ENCODE measurements around the gene DNAJC3. TPM values are rescaled to one million over a fixed set of nuclear protein-coding genes. Genes with fewer than 3 reads are reported as not detected.

Gene DNAJC3
- total RNA-seq, 1 donor from 2014 or later, result 9.5 TPM

GRCh38 chr13:95833126-95833525 is 156.2 kb downstream of the DNAJC3 start:
- DNase-seq, result no peak
- no peaks in the 10 kb centered on the region for H3K27me3 Mint-ChIP-seq (ENCODE audit: unreplicated experiment)
- no peak for TF ChIP-seq CTCF (IDR thresholded peaks at IDR 0.05; ENCODE audit: partially characterized antibody, unreplicated experiment)
- peaks cover 10% of the 10 kb centered on the region for H3K36me3 Mint-ChIP-seq (ENCODE audit: unreplicated experiment)
- H3K4me3 Mint-ChIP-seq (ENCODE audit: unreplicated experiment), result no peak overlapping the region
- no peak overlapping the region for H3K27ac Mint-ChIP-seq (ENCODE audit: unreplicated experiment)
- no peaks in the 10 kb centered on the region for H3K9me3 Mint-ChIP-seq (ENCODE audit: unreplicated experiment)
- peaks cover 3% of the 10 kb centered on the region for H3K4me1 Mint-ChIP-seq (ENCODE audit: low read depth, unreplicated experiment)

GRCh38 chr13:95833719-95834118 is 156.8 kb downstream of the DNAJC3 start:
- H3K4me3 Mint-ChIP-seq (ENCODE audit: unreplicated experiment), result no peak overlapping the region
- H3K27ac Mint-ChIP-seq (ENCODE audit: unreplicated experiment), result no peak overlapping the region
- DNase-seq, result no peak
- no peaks in the 10 kb centered on the region for H3K27me3 Mint-ChIP-seq (ENCODE audit: unreplicated experiment)
- H3K36me3 Mint-ChIP-seq (ENCODE audit: unreplicated experiment), result peaks cover 7% of the 10 kb centered on the region
- no peak for TF ChIP-seq CTCF (IDR thresholded peaks at IDR 0.05; ENCODE audit: partially characterized antibody, unreplicated experiment)
- no peaks in the 10 kb centered on the region for H3K9me3 Mint-ChIP-seq (ENCODE audit: unreplicated experiment)
- peaks cover 3% of the 10 kb centered on the region for H3K4me1 Mint-ChIP-seq (ENCODE audit: low read depth, unreplicated experiment)

- no peak overlapping the region for H3K4me3 Mint-ChIP-seq (ENCODE audit: unreplicated experiment)
- peak; percentile 91 for TF ChIP-seq CTCF (IDR thresholded peaks at IDR 0.05; ENCODE audit: partially characterized antibody, unreplicated experiment)
- no peak overlapping the region for H3K27ac Mint-ChIP-seq (ENCODE audit: unreplicated experiment)
- peak; percentile 75 for DNase-seq
- H3K27me3 Mint-ChIP-seq (ENCODE audit: unreplicated experiment), result no peaks in the 10 kb centered on the region
- no peaks in the 10 kb centered on the region for H3K9me3 Mint-ChIP-seq (ENCODE audit: unreplicated experiment)
- H3K36me3 Mint-ChIP-seq (ENCODE audit: unreplicated experiment), result peaks cover 11% of the 10 kb centered on the region
- H3K4me1 Mint-ChIP-seq (ENCODE audit: low read depth, unreplicated experiment), result peaks cover 3% of the 10 kb centered on the region
These were observed 157.3 kb downstream of the DNAJC3 start for GRCh38 chr13:95834134-95834765.

- no peaks in the 10 kb centered on the region for H3K4me1 Mint-ChIP-seq (ENCODE audit: low read depth, unreplicated experiment)
- peaks cover 24% of the 10 kb centered on the region for H3K36me3 Mint-ChIP-seq (ENCODE audit: unreplicated experiment)
- no peak overlapping the region for H3K4me3 Mint-ChIP-seq (ENCODE audit: unreplicated experiment)
- DNase-seq, result no peak
- H3K9me3 Mint-ChIP-seq (ENCODE audit: unreplicated experiment), result no peaks in the 10 kb centered on the region
- no peaks in the 10 kb centered on the region for H3K27me3 Mint-ChIP-seq (ENCODE audit: unreplicated experiment)
- H3K27ac Mint-ChIP-seq (ENCODE audit: unreplicated experiment), result no peak overlapping the region
- no peak for TF ChIP-seq CTCF (IDR thresholded peaks at IDR 0.05; ENCODE audit: partially characterized antibody, unreplicated experiment)
These were observed 165.0 kb downstream of the DNAJC3 start for GRCh38 chr13:95841894-95842293.

- no peaks in the 10 kb centered on the region for H3K4me1 Mint-ChIP-seq (ENCODE audit: low read depth, unreplicated experiment)
- no peak overlapping the region for H3K27ac Mint-ChIP-seq (ENCODE audit: unreplicated experiment)
- H3K9me3 Mint-ChIP-seq (ENCODE audit: unreplicated experiment), result no peaks in the 10 kb centered on the region
- H3K27me3 Mint-ChIP-seq (ENCODE audit: unreplicated experiment), result no peaks in the 10 kb centered on the region
- H3K36me3 Mint-ChIP-seq (ENCODE audit: unreplicated experiment), result peaks cover 28% of the 10 kb centered on the region
- DNase-seq, result no peak
- no peak overlapping the region for H3K4me3 Mint-ChIP-seq (ENCODE audit: unreplicated experiment)
- no peak for TF ChIP-seq CTCF (IDR thresholded peaks at IDR 0.05; ENCODE audit: partially characterized antibody, unreplicated experiment)
These were observed 166.0 kb downstream of the DNAJC3 start for GRCh38 chr13:95842898-95843297.

Other genes starting within 250 kb of the DNAJC3 start
- 8.3 TPM for gene CLDN10, start 124.4 kb upstream of the DNAJC3 start, total RNA-seq (ENCODE audit: unreplicated experiment)
- gene DZIP1, start 32.4 kb upstream of the DNAJC3 start, total RNA-seq (ENCODE audit: unreplicated experiment), result 18.1 TPM